Naive B cell (primary cell): ENCODE measurements around the gene MRAS. TPM values are rescaled to one million over a fixed set of nuclear protein-coding genes. Genes with fewer than 3 reads are reported as not detected.

ENCODE experiments used
- ATAC-seq, 2 donors: fragments of 150-1000 bp; cut with Tn5 transposase; 2 replicates each; pipeline ENCODE4 v1.10.0; 2021; ENCODE audit warnings: low read depth in 2 of 2, mild to moderate bottlenecking in 2 of 2, moderate library complexity in 2 of 2
- DNase-seq: peaks from one replicate; pipeline ENCODE4 v3.0.0; 2022
- H3K27ac Mint-ChIP-seq, 6 donors: one replicate each; pipeline ENCODE4 v1.8.0; 2020 to 2022; ENCODE audit warnings: mild to moderate bottlenecking in 6 of 6, mixed read lengths in 6 of 6, moderate library complexity in 5 of 6, inconsistent platforms in 2 of 6
- H3K27me3 Mint-ChIP-seq, 3 donors: one replicate each; pipeline ENCODE4 v1.8.0; 2021 to 2022; ENCODE audit warnings: mixed read lengths in 3 of 3, mild to moderate bottlenecking in 1 of 3
- H3K36me3 Mint-ChIP-seq, 2 donors: one replicate each; pipeline ENCODE4 v1.8.0; 2020 to 2022; ENCODE audit warnings: mixed read lengths in 2 of 2, inconsistent platforms in 1 of 2, mild to moderate bottlenecking in 1 of 2
- H3K4me1 Mint-ChIP-seq, 3 donors: one replicate each; pipeline ENCODE4 v1.8.0; 2020 to 2022; ENCODE audit warnings: mixed read lengths in 3 of 3, inconsistent platforms in 1 of 3, mild to moderate bottlenecking in 1 of 3, moderate library complexity in 1 of 3
- H3K4me3 Mint-ChIP-seq, 8 donors: one replicate each; pipeline ENCODE4 v1.8.0; 2020 to 2022; ENCODE audit warnings: mild to moderate bottlenecking in 8 of 8, mixed read lengths in 8 of 8, moderate library complexity in 8 of 8, inconsistent platforms in 2 of 8
- H3K9me3 Mint-ChIP-seq, 7 donors: one replicate each; pipeline ENCODE4 v1.8.0; 2020 to 2022; ENCODE audit warnings: mixed read lengths in 7 of 7, mild to moderate bottlenecking in 5 of 7, inconsistent platforms in 2 of 7, moderate library complexity in 1 of 7
- polyA plus RNA-seq, 6 donors: library from polyadenylated mRNA; unstranded; fragments of 300-500 nt; fragmentation: Illumina TruSeq; gene quantifications; one replicate each; pipeline ENCODE4 v1.2.3, GENCODE V29; 2021; ENCODE audit warnings: low read depth in 6 of 6

MRAS gene
- polyA plus RNA-seq, 6 donors from 2014 or later = not detected

- no peak for ATAC-seq
- peaks cover 8 to 16% (median 13%) of the 10 kb centered on the region in 3 donors for H3K4me1 Mint-ChIP-seq
- H3K9me3 Mint-ChIP-seq = peaks cover 2 to 9% (median 6%) of the 10 kb centered on the region in 7 donors
- no peak for DNase-seq
- H3K4me3 Mint-ChIP-seq = peak overlapping the region in 2 of 8 donors; percentile 63 to 74
- peaks cover 59 to 78% (median 68%) of the 10 kb centered on the region in 3 donors for H3K27me3 Mint-ChIP-seq
- H3K36me3 Mint-ChIP-seq = peaks cover 8 to 20% of the 10 kb centered on the region in 2 donors
- no peak overlapping the region for H3K27ac Mint-ChIP-seq
Observed at GRCh38 chr3:138349926-138350665, 1.7 kb downstream of the MRAS start.

DNA sequence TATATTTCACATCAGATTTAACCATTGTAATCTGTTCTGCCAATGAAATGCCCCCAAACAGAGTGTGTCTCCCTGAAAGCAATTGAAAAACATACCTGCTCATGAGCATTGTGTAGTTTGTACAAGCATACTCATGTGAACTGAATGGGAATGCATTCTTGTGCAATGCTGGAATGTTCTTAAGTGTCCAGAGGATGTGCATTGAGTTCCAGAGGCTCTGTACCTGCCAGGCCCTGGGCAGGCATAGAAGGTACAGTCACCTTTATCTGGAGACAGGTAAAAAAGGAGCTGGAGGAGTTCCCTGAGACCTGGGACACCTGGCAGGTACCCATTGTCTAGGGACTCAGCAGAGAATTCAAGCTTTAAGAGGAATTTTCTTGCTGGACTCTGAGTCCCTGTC, 2.8 kb downstream of the MRAS start:
- no peak overlapping the region for H3K27ac Mint-ChIP-seq
- peaks cover 57 to 76% (median 63%) of the 10 kb centered on the region in 3 donors for H3K27me3 Mint-ChIP-seq
- ATAC-seq (no peak), DNase-seq (no peak)
- peaks cover 2 to 9% (median 6%) of the 10 kb centered on the region in 7 donors for H3K9me3 Mint-ChIP-seq
- peaks cover 4 to 14% of the 10 kb centered on the region in 2 donors for H3K36me3 Mint-ChIP-seq
- H3K4me1 Mint-ChIP-seq = peaks cover 8 to 16% (median 13%) of the 10 kb centered on the region in 3 donors
- no peak overlapping the region for H3K4me3 Mint-ChIP-seq

DNA sequence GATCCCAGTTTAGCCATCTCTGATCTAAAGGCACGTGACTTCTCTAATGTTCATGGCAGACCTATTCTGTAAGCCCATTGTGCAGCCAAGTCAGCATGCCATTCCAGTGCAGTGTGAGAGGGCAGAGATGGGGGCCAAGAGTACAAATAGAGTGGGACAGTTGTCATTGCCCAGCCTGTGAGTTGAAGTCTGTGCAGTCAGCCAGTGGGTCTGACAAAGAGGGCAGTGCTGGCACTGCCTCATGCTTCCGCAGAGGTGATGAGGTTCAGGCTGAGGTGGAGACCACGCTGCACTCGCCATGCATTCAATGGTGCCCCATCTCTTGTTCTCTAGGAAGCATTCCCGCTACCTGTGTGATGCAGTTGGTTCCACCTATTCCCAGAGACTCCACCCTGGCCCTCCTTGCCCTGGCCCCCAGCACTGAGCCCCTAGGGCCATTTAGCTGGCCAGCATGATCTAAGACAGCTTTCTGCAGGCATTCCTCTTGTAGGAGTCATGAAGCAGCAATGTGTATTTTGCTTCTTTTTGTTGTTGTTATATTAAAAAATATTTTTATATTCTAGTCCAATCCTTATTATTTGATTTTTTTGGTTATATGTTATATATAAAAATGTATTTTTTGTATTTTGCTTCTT, 3.7 kb downstream of the MRAS start:
- Mint-ChIP-seq H3K4me1 (peaks cover 8 to 13% (median 12%) of the 10 kb centered on the region in 3 donors), H3K4me3 (no peak overlapping the region), H3K27me3 (peaks cover 56 to 73% (median 62%) of the 10 kb centered on the region in 3 donors), H3K9me3 (peaks cover 0 to 4% (median 2%) of the 10 kb centered on the region in 7 donors), H3K27ac (peak overlapping the region in 1 of 6 donors; percentile 1), H3K36me3 (peaks cover 3 to 12% of the 10 kb centered on the region in 2 donors)
- ATAC-seq (no peak), DNase-seq (no peak)

- Mint-ChIP-seq H3K27ac (no peak overlapping the region), H3K27me3 (peaks cover 66 to 78% (median 69%) of the 10 kb centered on the region in 3 donors), H3K4me3 (no peak overlapping the region), H3K4me1 (no peaks in the 10 kb centered on the region), H3K36me3 (no peaks in the 10 kb centered on the region), H3K9me3 (peaks cover 0 to 2% (median 0%) of the 10 kb centered on the region in 7 donors)
- no peak for ATAC-seq
- no peak for DNase-seq
Observed at GRCh38 chr3:138354376-138354775, 6.0 kb downstream of the MRAS start.

- no peak overlapping the region for H3K4me3 Mint-ChIP-seq
- H3K9me3 Mint-ChIP-seq = peaks cover 0 to 2% (median 0%) of the 10 kb centered on the region in 7 donors
- H3K36me3 Mint-ChIP-seq = no peaks in the 10 kb centered on the region
- H3K4me1 Mint-ChIP-seq = no peaks in the 10 kb centered on the region
- peaks cover 69 to 78% (median 70%) of the 10 kb centered on the region in 3 donors for H3K27me3 Mint-ChIP-seq
- H3K27ac Mint-ChIP-seq = no peak overlapping the region
- ATAC-seq = no peak
- DNase-seq = no peak
Observed at GRCh38 chr3:138355071-138355470, 6.7 kb downstream of the MRAS start.

GRCh38 chr3:138356730-138357405, 8.5 kb downstream of the MRAS start:
- H3K4me3 Mint-ChIP-seq = no peak overlapping the region
- H3K4me1 Mint-ChIP-seq = no peaks in the 10 kb centered on the region
- no peaks in the 10 kb centered on the region for H3K36me3 Mint-ChIP-seq
- peaks cover 0 to 2% (median 0%) of the 10 kb centered on the region in 7 donors for H3K9me3 Mint-ChIP-seq
- peaks cover 62 to 80% (median 72%) of the 10 kb centered on the region in 3 donors for H3K27me3 Mint-ChIP-seq
- no peak overlapping the region for H3K27ac Mint-ChIP-seq
- ATAC-seq (no peak), DNase-seq (no peak)

GRCh38 chr3:138359148-138359918, 11.0 kb downstream of the MRAS start:
- DNase-seq (no peak), ATAC-seq (no peak)
- Mint-ChIP-seq H3K9me3 (no peaks in the 10 kb centered on the region), H3K36me3 (no peaks in the 10 kb centered on the region), H3K4me3 (no peak overlapping the region), H3K4me1 (no peaks in the 10 kb centered on the region), H3K27ac (no peak overlapping the region), H3K27me3 (peaks cover 64 to 84% (median 73%) of the 10 kb centered on the region in 3 donors)

DNA sequence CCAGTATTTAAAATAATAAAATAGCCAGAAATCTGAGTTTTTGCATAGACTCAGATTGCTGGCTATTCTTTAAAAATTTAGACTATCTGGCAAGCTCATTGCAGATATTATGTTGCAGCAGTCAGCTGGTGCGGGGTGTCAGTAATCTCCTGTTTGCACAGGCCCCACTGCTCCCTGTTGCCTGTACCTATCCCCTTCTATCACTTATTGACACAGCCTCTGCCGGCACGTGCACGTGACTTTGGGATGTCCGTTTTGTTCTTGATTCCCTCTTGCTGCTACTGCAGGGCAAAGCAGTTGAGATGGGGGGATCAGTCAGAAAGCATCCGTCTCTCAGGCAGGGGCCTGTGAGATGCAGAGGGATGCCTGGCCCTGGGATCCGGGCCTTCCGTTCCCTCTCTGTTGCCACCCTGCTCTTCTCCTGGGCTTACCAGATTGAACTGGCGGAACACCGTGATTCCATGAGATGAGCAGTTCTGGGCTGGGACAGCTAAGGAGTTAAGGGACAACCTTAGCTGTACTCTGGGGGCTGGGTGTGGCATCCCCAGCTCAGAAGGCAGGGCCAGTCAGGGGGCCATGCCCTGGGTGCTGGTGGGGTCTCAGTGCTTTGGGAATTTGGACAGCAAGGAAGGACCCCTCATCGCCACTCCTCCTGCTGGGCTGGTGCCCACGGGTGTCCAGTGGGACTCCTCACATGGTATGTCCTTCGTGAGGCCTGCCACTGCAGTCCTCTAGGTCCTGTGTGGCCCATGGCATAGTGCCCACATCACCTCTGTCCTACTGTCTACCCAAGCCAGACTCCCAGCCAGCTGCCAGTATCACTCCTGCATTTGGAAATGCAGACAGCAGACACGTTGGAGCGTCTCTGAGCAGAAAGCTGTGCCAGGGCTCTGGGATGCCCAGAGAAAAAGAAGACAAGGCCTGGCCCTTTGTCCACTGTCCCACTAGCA, 11.8 kb downstream of the MRAS start:
- peaks cover 68 to 86% (median 75%) of the 10 kb centered on the region in 3 donors for H3K27me3 Mint-ChIP-seq
- H3K9me3 Mint-ChIP-seq = no peaks in the 10 kb centered on the region
- H3K4me1 Mint-ChIP-seq = no peaks in the 10 kb centered on the region
- H3K36me3 Mint-ChIP-seq = no peaks in the 10 kb centered on the region
- no peak for DNase-seq
- ATAC-seq = no peak
- peak overlapping the region in 1 of 6 donors; percentile 58 for H3K27ac Mint-ChIP-seq
- H3K4me3 Mint-ChIP-seq = no peak overlapping the region

DNA sequence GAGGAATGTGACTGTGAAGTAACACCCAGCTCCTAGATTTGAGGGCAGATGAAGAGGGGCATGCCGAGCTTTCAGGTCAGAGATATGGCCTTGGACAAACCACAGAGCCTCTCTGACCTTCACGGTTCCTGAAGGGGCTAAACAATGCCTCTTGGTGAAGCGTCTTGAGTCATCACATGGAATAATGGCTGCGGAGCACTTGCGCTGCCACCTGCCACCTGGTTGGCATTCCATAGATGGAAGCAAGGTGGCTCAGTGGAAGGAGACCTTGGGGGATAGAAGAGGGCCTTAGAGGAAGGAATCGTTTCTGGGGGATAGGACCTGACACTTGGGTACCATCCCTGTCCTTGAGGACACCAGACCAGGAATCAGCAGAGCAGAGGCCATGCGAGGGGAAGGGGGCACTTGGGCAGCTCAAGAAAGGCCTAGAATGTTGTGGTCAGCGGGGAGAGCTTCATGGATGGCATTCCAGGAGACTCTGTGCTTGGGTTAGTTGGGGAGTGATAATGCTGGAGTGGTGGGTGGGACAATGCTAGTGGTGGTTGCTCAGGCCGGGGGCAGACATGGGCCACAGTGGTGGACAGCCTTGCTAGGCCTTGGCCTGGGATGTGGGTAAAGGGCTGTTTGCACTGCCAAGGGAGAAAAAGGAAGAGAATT, 12.6 kb downstream of the MRAS start:
- Mint-ChIP-seq H3K9me3 (no peaks in the 10 kb centered on the region), H3K4me1 (no peaks in the 10 kb centered on the region), H3K4me3 (peak overlapping the region in 1 of 8 donors; percentile 29), H3K27me3 (peaks cover 75 to 86% (median 77%) of the 10 kb centered on the region in 3 donors), H3K27ac (no peak overlapping the region), H3K36me3 (no peaks in the 10 kb centered on the region)
- DNase-seq (no peak), ATAC-seq (no peak)

DNA sequence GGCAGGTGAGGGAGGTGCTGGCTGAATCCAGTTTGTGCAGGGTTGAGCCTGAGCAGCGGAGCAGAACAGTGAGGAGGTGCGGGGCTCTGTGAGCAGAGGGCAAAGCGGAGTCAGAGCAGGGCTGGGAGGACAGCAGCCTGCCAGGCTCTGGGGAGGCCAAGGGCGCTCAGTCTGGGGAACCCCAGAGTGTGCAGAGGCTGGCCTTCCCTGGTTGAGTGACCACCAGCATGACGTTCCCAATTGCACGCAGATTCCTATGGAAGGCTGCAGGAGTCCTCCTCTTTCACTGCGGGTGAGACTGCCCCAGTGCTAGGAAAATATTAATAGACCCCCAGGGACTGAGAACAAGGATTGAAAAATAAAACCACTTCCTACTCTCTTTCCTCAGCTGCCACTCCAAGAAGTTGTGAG, 13.2 kb downstream of the MRAS start:
- DNase-seq = no peak
- H3K4me3 Mint-ChIP-seq = no peak overlapping the region
- no peaks in the 10 kb centered on the region for H3K36me3 Mint-ChIP-seq
- no peak for ATAC-seq
- H3K27me3 Mint-ChIP-seq = peaks cover 75 to 90% (median 79%) of the 10 kb centered on the region in 3 donors
- no peaks in the 10 kb centered on the region for H3K4me1 Mint-ChIP-seq
- no peaks in the 10 kb centered on the region for H3K9me3 Mint-ChIP-seq
- H3K27ac Mint-ChIP-seq = no peak overlapping the region

DNA sequence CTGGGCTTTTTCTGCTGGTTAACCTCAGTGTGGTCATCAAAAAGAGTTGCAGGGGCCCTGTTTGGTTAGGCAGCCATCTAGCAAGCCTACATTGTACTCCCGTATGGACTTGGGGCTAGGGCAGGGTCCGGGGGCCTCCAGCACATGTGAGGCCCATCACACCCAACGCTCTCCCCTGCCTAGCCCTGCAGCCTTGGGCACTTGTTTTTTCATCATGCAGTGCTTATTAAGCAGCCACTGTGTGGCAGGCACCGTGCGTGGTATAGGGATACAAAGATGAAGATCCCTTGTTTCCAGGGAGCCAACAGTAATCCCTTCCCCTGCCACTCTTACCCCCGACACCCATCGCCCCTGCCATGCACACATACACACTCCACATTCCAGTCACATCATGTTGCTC, 14.2 kb downstream of the MRAS start:
- Mint-ChIP-seq H3K4me1 (no peaks in the 10 kb centered on the region), H3K27ac (no peak overlapping the region), H3K27me3 (peaks cover 70 to 86% (median 79%) of the 10 kb centered on the region in 3 donors), H3K36me3 (no peaks in the 10 kb centered on the region), H3K9me3 (no peaks in the 10 kb centered on the region), H3K4me3 (no peak overlapping the region)
- DNase-seq (no peak), ATAC-seq (no peak)

DNA sequence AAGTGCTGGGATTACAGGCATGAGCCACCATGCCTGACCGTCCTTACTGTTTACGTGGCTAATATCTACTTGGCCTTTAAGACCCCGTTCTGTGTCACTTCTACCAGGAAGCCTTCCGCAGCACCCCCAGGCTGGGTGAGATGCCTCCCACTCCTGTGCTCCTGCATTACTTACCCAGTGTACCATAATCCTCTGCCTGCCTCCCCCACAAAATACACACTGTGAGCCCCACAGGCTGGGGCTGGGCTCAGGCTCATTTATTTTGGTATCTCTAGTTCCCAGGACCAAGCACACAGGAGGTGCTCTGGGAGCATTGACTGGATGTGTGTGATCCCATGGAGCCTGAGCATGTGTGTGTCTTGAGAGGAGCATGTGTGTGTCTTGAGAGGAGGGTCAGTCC, 14.9 kb downstream of the MRAS start:
- Mint-ChIP-seq H3K4me3 (no peak overlapping the region), H3K27ac (no peak overlapping the region), H3K27me3 (peaks cover 72 to 86% (median 80%) of the 10 kb centered on the region in 3 donors), H3K4me1 (no peaks in the 10 kb centered on the region), H3K36me3 (no peaks in the 10 kb centered on the region), H3K9me3 (no peaks in the 10 kb centered on the region)
- DNase-seq (no peak), ATAC-seq (no peak)
